Small intestine (tissue), 7 donors: ENCODE data around the gene CRACR2B. TPM values are rescaled to one million over a fixed set of nuclear protein-coding genes. Genes with fewer than 3 reads are reported as not detected.

ENCODE experiments used
- DNase-seq, 2 donors: peaks; one replicate each; pipeline versions ENCODE4 v3.0.0 to v3.0.0-alpha.2; 2013
- FAIRE-seq: peaks from 2 replicates; lab custom pipeline; 2012; peaks lifted over from hg19 to GRCh38; lab: Jason Lieb, UNC
- H3K27ac ChIP-seq, 3 donors: one replicate each; pipeline ENCODE4 v1.5.1; 2013; ENCODE audit warnings: low read length in 2 of 3, mild to moderate bottlenecking in 2 of 3, control low read depth in 1 of 3, inconsistent platforms in 1 of 3, low read depth in 1 of 3, moderate library complexity in 1 of 3
- H3K27me3 ChIP-seq, 3 donors: one replicate each; pipeline ENCODE4 v1.6.1; 2013; ENCODE audit warnings: low read length in 3 of 3, inconsistent platforms in 1 of 3; ENCODE audit not compliant: control insufficient read depth in 3 of 3, insufficient read depth in 3 of 3
- H3K36me3 ChIP-seq, 3 donors: one replicate each; pipeline ENCODE4 v1.6.1; 2013; ENCODE audit warnings: low read length in 3 of 3, inconsistent platforms in 1 of 3, low read depth in 1 of 3, mild to moderate bottlenecking in 1 of 3, moderate library complexity in 1 of 3; ENCODE audit not compliant: control insufficient read depth in 3 of 3, insufficient read depth in 2 of 3
- H3K4me1 ChIP-seq, 3 donors: one replicate each; pipeline ENCODE4 v1.6.1; 2013; ENCODE audit warnings: low read length in 2 of 3, inconsistent platforms in 1 of 3, low read depth in 1 of 3, mild to moderate bottlenecking in 1 of 3, moderate library complexity in 1 of 3; ENCODE audit not compliant: control insufficient read depth in 3 of 3, insufficient read depth in 2 of 3
- H3K4me3 ChIP-seq, 3 donors: one replicate each; pipeline ENCODE4 v1.5.1; 2013; ENCODE audit warnings: low read length in 3 of 3, control low read depth in 1 of 3, inconsistent platforms in 1 of 3, low read depth in 1 of 3, mild to moderate bottlenecking in 1 of 3, moderate library complexity in 1 of 3
- H3K9me3 ChIP-seq, 2 donors: one replicate each; pipeline ENCODE4 v1.6.1; 2013; ENCODE audit warnings: low read depth in 1 of 2, low read length in 1 of 2; ENCODE audit not compliant: control insufficient read depth in 2 of 2, insufficient read depth in 1 of 2
- WGBS, 3 donors: extraction: QIAGEN DNeasy Blood & Tissue Kit; methylation state at CpG; one replicate each; pipeline ENCODE4 v1.1.7; 2013; 5-methylcytosine and 5-hydroxymethylcytosine counted together
- polyA plus RNA-seq, 4 donors: library from polyadenylated mRNA; stranded (reverse) in 3 of 4; unstranded in 1 of 4; fragments of 200-250 nt in 3 of 4; fragments of 120-200 nt in 1 of 4; gene quantifications; one replicate each; pipeline versions ENCODE4 v1.2.1 to v1.2.3, GENCODE V29; 2013
- donor health status: healthy with polysubstance abuse.
- donor health status: control.
- donor health status: control.
- donor health status: Bipolar disorder and iron deficiency.
- donor health status: healthy.

Gene CRACR2B
- polyA plus RNA-seq, 4 donors = 38.7 to 88.8 (median 65.2) TPM

GRCh38 chr11:869399-870126 is 41.8 kb downstream of the CRACR2B start:
- peaks cover 0 to 66% (median 0%) of the 10 kb centered on the region in 3 donors for H3K36me3 ChIP-seq
- no peaks in the 10 kb centered on the region for H3K9me3 ChIP-seq
- WGBS, 3 donors = 90 to 95% (median 90%) methylated on average over 24 to 25 of the region's 25 CpGs
- H3K4me1 ChIP-seq = no peaks in the 10 kb centered on the region
- H3K27me3 ChIP-seq = no peaks in the 10 kb centered on the region
- FAIRE-seq = no peak
- no peak overlapping the region for H3K4me3 ChIP-seq
- no peak overlapping the region for H3K27ac ChIP-seq
- DNase-seq = no peak

GRCh38 chr11:870127-870413 is 42.4 kb downstream of the CRACR2B start:
- FAIRE-seq (no peak), DNase-seq (no peak)
- Histone ChIP-seq H3K27ac (no peak overlapping the region), H3K36me3 (peaks cover 0 to 67% (median 0%) of the 10 kb centered on the region in 3 donors), H3K27me3 (no peaks in the 10 kb centered on the region), H3K4me1 (no peaks in the 10 kb centered on the region), H3K9me3 (no peaks in the 10 kb centered on the region), H3K4me3 (no peak overlapping the region)
- WGBS, 3 donors = 73 to 76% (median 74%) methylated on average over 8 of the region's 8 CpGs

- Histone ChIP-seq H3K4me1 (no peaks in the 10 kb centered on the region), H3K36me3 (peaks cover 0 to 67% (median 0%) of the 10 kb centered on the region in 3 donors), H3K9me3 (no peaks in the 10 kb centered on the region), H3K27ac (no peak overlapping the region), H3K27me3 (no peaks in the 10 kb centered on the region), H3K4me3 (no peak overlapping the region)
- no peak for DNase-seq
- WGBS, 3 donors = 90 to 95% (median 93%) methylated on average over 7 to 8 of the region's 8 CpGs
- FAIRE-seq = no peak
These were observed 42.7 kb downstream of the CRACR2B start for GRCh38 chr11:870418-870817.

GRCh38 chr11:871472-871871 is 43.8 kb downstream of the CRACR2B start:
- Histone ChIP-seq H3K9me3 (no peaks in the 10 kb centered on the region), H3K4me3 (no peak overlapping the region), H3K27me3 (no peaks in the 10 kb centered on the region), H3K27ac (no peak overlapping the region), H3K4me1 (no peaks in the 10 kb centered on the region), H3K36me3 (peaks cover 0 to 67% (median 0%) of the 10 kb centered on the region in 3 donors)
- FAIRE-seq (no peak), DNase-seq (no peak)
- 72 to 77% (median 76%) methylated on average over 9 of the region's 9 CpGs for WGBS, 3 donors

- H3K36me3 ChIP-seq = peaks cover 0 to 70% (median 0%) of the 10 kb centered on the region in 3 donors
- 84 to 89% (median 85%) methylated on average over 9 of the region's 9 CpGs for WGBS, 3 donors
- DNase-seq (no peak), FAIRE-seq (no peak)
- H3K9me3 ChIP-seq = no peaks in the 10 kb centered on the region
- no peaks in the 10 kb centered on the region for H3K4me1 ChIP-seq
- H3K4me3 ChIP-seq = no peak overlapping the region
- H3K27me3 ChIP-seq = no peaks in the 10 kb centered on the region
- no peak overlapping the region for H3K27ac ChIP-seq
These were observed 45.1 kb downstream of the CRACR2B start for GRCh38 chr11:872799-873198.

GRCh38 chr11:873706-874105 is 46.0 kb downstream of the CRACR2B start:
- no peaks in the 10 kb centered on the region for H3K9me3 ChIP-seq
- DNase-seq = no peak
- H3K4me3 ChIP-seq = no peak overlapping the region
- no peak for FAIRE-seq
- no peaks in the 10 kb centered on the region for H3K4me1 ChIP-seq
- no peaks in the 10 kb centered on the region for H3K27me3 ChIP-seq
- 61 to 77% (median 74%) methylated on average over 12 of the region's 12 CpGs for WGBS, 3 donors
- no peak overlapping the region for H3K27ac ChIP-seq
- peaks cover 0 to 64% (median 0%) of the 10 kb centered on the region in 3 donors for H3K36me3 ChIP-seq

- DNase-seq = no peak
- no peaks in the 10 kb centered on the region for H3K27me3 ChIP-seq
- H3K4me1 ChIP-seq = no peaks in the 10 kb centered on the region
- no peak overlapping the region for H3K4me3 ChIP-seq
- WGBS, 3 donors = 63 to 81% (median 81%) methylated on average over 16 of the region's 16 CpGs
- FAIRE-seq = no peak
- H3K27ac ChIP-seq = no peak overlapping the region
- H3K36me3 ChIP-seq = peaks cover 0 to 64% (median 0%) of the 10 kb centered on the region in 3 donors
- no peaks in the 10 kb centered on the region for H3K9me3 ChIP-seq
These were observed 47.5 kb downstream of the CRACR2B start for GRCh38 chr11:875203-875602.

- no peak overlapping the region for H3K27ac ChIP-seq
- H3K4me1 ChIP-seq = no peaks in the 10 kb centered on the region
- no peak overlapping the region for H3K4me3 ChIP-seq
- no peaks in the 10 kb centered on the region for H3K27me3 ChIP-seq
- no peak for FAIRE-seq
- DNase-seq = no peak
- 86 to 90% (median 86%) methylated on average over 21 of the region's 21 CpGs for WGBS, 3 donors
- H3K9me3 ChIP-seq = no peaks in the 10 kb centered on the region
- peaks cover 0 to 70% (median 0%) of the 10 kb centered on the region in 3 donors for H3K36me3 ChIP-seq
These were observed 48.1 kb downstream of the CRACR2B start for GRCh38 chr11:875769-876301.
